Endothelial cell of umbilical vein (primary cell): ENCODE measurements around the gene ETV6. TPM values are rescaled to one million over a fixed set of nuclear protein-coding genes. Genes with fewer than 3 reads are reported as not detected.

Experiments
- BruUV-seq: library from RNA; stranded (reverse); fragments of 400-500 nt; replicated peaks from 2 replicates; lab custom pipeline; 2021; lab: Mats Ljungman, UMichigan
- CTCF ChIA-PET: fragments of 300-600, 350-600 bp; sonication (Branson Sonifier 250); formaldehyde crosslinking; loops from one replicate; lab custom pipeline; 2021; ENCODE audit warnings: antibody characterized with exemption, inconsistent platforms; lab: Charles Lee
- POLR2A ChIA-PET: fragments of 300-600, 350-600 bp; sonication (Branson Sonifier 250); formaldehyde crosslinking; loops from one replicate; lab custom pipeline; 2021; ENCODE audit warnings: antibody characterized with exemption, inconsistent platforms; lab: Charles Lee
- DNase-seq: peaks from one replicate; pipeline ENCODE4 v3.0.0-alpha.2; 2011; ENCODE audit warnings: low read depth, low spot score
- FAIRE-seq: peaks from 2 replicates; lab custom pipeline; 2011; peaks lifted over from hg19 to GRCh38; lab: Jason Lieb, UNC
- H2AFZ ChIP-seq: 2 replicates; pipeline ENCODE4 v1.6.0; 2012; ENCODE audit warnings: low read depth, low read length, control low read depth, inconsistent platforms
- H3K27ac ChIP-seq: 2 replicates; pipeline ENCODE4 v1.5.1; 2011; ENCODE audit warnings: low read depth, mild to moderate bottlenecking, control low read depth, low read length, moderate library complexity; ENCODE audit not compliant: insufficient read depth
- H3K27me3 ChIP-seq, 2 experiments: 2 replicates each; pipeline versions ENCODE4 v1.6.0 to v1.6.1; 2011; ENCODE audit warnings: low read length in 2 of 2, mixed read lengths in 1 of 2; ENCODE audit not compliant: control insufficient read depth in 2 of 2, insufficient read depth in 2 of 2
- H3K36me3 ChIP-seq, 2 experiments: 2 replicates in 1 of 2; 3 replicates in 1 of 2; pipeline ENCODE4 v1.5.1; 2011; ENCODE audit warnings: low read length in 2 of 2, mild to moderate bottlenecking in 1 of 2, moderate library complexity in 1 of 2; ENCODE audit not compliant: control insufficient read depth in 2 of 2, insufficient read depth in 2 of 2; ENCODE audit errors: extremely low read depth in 1 of 2
- H3K4me1 ChIP-seq: 3 replicates; pipeline ENCODE4 v1.5.1; 2011; ENCODE audit warnings: mild to moderate bottlenecking, low read length; ENCODE audit not compliant: control insufficient read depth, insufficient read depth; ENCODE audit errors: extremely low read depth
- H3K4me2 ChIP-seq: 2 replicates; pipeline ENCODE4 v1.6.1; 2011; ENCODE audit warnings: low read length, control low read depth, mixed read lengths; ENCODE audit not compliant: insufficient read depth
- H3K4me3 ChIP-seq, 3 experiments: fragments of 200-600 bp in 1 of 3; sonication (generic), shearing (Covaris generic) in 1 of 3; replicated peaks in 1 of 3; 2 replicates each; pipeline ENCODE4 v1.5.1; 2011 to 2016; ENCODE audit warnings: control low read depth in 3 of 3, low read length in 3 of 3, mild to moderate bottlenecking in 2 of 3, inconsistent platforms in 1 of 3, low read depth in 1 of 3, moderate library complexity in 1 of 3; ENCODE audit not compliant: insufficient read depth in 1 of 3
- H3K79me2 ChIP-seq: 2 replicates; pipeline ENCODE4 v1.6.0; 2012; ENCODE audit warnings: low read length, inconsistent platforms; ENCODE audit not compliant: control insufficient read depth, insufficient read depth
- H3K9ac ChIP-seq: replicated peaks from 2 replicates; pipeline ENCODE3; 2011; ENCODE audit warnings: low read length, control low read depth; ENCODE audit not compliant: insufficient read depth; ENCODE audit errors: extremely low read depth
- H3K9me1 ChIP-seq: replicated peaks from 3 replicates; pipeline ENCODE4 v1.6.0; 2011; ENCODE audit warnings: mild to moderate bottlenecking, low read length; ENCODE audit not compliant: control insufficient read depth, insufficient read depth; ENCODE audit errors: extremely low read depth
- H3K9me3 ChIP-seq: replicated peaks from 2 replicates; pipeline ENCODE4 v1.5.1; 2012; ENCODE audit warnings: low read length, inconsistent platforms; ENCODE audit not compliant: control insufficient read depth, insufficient read depth
- H4K20me1 ChIP-seq: replicated peaks from 2 replicates; pipeline ENCODE3; 2011; ENCODE audit warnings: mild to moderate bottlenecking, low read length; ENCODE audit not compliant: control insufficient read depth, insufficient read depth; ENCODE audit errors: extremely low read depth
- CTCF ChIP-seq, 2 donors: IDR thresholded peaks; 1 replicate in 1 of 2; 2 replicates in 1 of 2; pipeline ENCODE4 v1.5.1; 2011; ENCODE audit warnings: low read length in 2 of 2, mild to moderate bottlenecking in 2 of 2, moderate library complexity in 2 of 2, control low read depth in 1 of 2, inconsistent platforms in 1 of 2, low read depth in 1 of 2; ENCODE audit not compliant: insufficient read depth in 1 of 2; ENCODE audit errors: extremely low read depth in 1 of 2
- EZH2 ChIP-seq: IDR thresholded peaks from 2 replicates; pipeline ENCODE4 v1.6.1; 2012; ENCODE audit warnings: borderline replicate concordance, low read depth, mild to moderate bottlenecking, moderate library complexity, low read length, inconsistent platforms; ENCODE audit not compliant: severe bottlenecking
- FOS ChIP-seq: IDR thresholded peaks from 2 replicates; pipeline ENCODE4 v1.6.1; 2011; ENCODE audit warnings: mild to moderate bottlenecking, low read length, moderate library complexity, borderline replicate concordance; ENCODE audit not compliant: insufficient read depth
- GATA2 ChIP-seq: IDR thresholded peaks from 2 replicates; pipeline ENCODE4 v1.7.0; 2011; ENCODE audit warnings: low read depth, mild to moderate bottlenecking, moderate library complexity, mixed read lengths, low read length; ENCODE audit not compliant: insufficient read length, insufficient read depth
- JUN ChIP-seq: IDR thresholded peaks from 2 replicates; pipeline ENCODE4 v1.6.1; 2011; ENCODE audit warnings: borderline replicate concordance, low read depth; ENCODE audit not compliant: insufficient read length, insufficient read depth
- MAX ChIP-seq: IDR thresholded peaks from 2 replicates; pipeline ENCODE4 v1.6.1; 2011; ENCODE audit not compliant: insufficient read depth, insufficient read length
- MYC ChIP-seq: IDR thresholded peaks from one replicate; pipeline ENCODE4 v1.6.1; 2011; ENCODE audit warnings: mild to moderate bottlenecking, low read depth, low read length
- POLR2A ChIP-seq: IDR thresholded peaks from 2 replicates; pipeline ENCODE4 v1.6.1; 2012; ENCODE audit warnings: low read depth, mild to moderate bottlenecking, control low read depth, low read length
- POLR2AphosphoS5 ChIP-seq: IDR thresholded peaks from 2 replicates; pipeline ENCODE4 v1.6.1; 2012; ENCODE audit warnings: low read depth, mild to moderate bottlenecking, control low read depth, low read length, moderate library complexity; ENCODE audit not compliant: insufficient read depth
- dilution Hi-C: fragments of 300-500 bp; cut with MboI; formaldehyde crosslinking; loops from one replicate; pipeline ENCODE4 v1.15.0; 2019; ENCODE audit warnings: low sequenced_read_pairs; ENCODE audit not compliant: extremely low pct_ligation_motif_present
- intact Hi-C: fragments of 100-400 bp; cut with micrococcal nuclease; formaldehyde crosslinking; loops from one replicate; pipeline ENCODE4 v1.10.0; 2022
- polyA plus RNA-seq, 4 experiments: library from polyadenylated mRNA; depleted of rRNA in 3 of 4; stranded (reverse) in 3 of 4; unstranded in 1 of 4; fragments of >200 nt; gene quantifications; 2 replicates each; pipeline versions ENCODE4 v1.2.1 to v1.2.3, GENCODE V29; 2011 to 2012; ENCODE audit warnings: missing spikeins in 1 of 4
- total RNA-seq: library from RNA; stranded (reverse); gene quantifications from 2 replicates; pipeline ENCODE4 v1.2.3, GENCODE V29; 2021

ETV6 gene
- total and polyA plus RNA-seq, 2 donors (not counting 3 experiments of a cell fraction or from before 2014, with no cell fraction given) = 15.9 to 57.1 TPM

- no peaks in the 10 kb centered on the region for H3K36me3 ChIP-seq
- TF ChIP-seq POLR2A = no peak
- TF ChIP-seq POLR2AphosphoS5 = no peak
- TF ChIP-seq MAX = no peak
- no peak for TF ChIP-seq JUN
- TF ChIP-seq MYC = no peak
- no peak for TF ChIP-seq GATA2
- no peak for TF ChIP-seq FOS
- TF ChIP-seq CTCF (IDR thresholded peaks at IDR 0.05; ENCODE audit: extremely low read depth in 1 of 2, insufficient read depth in 1 of 2, low read depth in 1 of 2, low read length in 2 of 2) = no peak
- TF ChIP-seq EZH2 = no peak
- no peaks in the 10 kb centered on the region for H3K9me1 ChIP-seq
- H3K4me2 ChIP-seq = no peak overlapping the region
- intact Hi-C loops (no loop called here), dilution Hi-C loops (no loop called here)
- no peak overlapping the region for H3K4me3 ChIP-seq
- BruUV-seq = no TSS peak
- peaks cover 3% of the 10 kb centered on the region for H3K79me2 ChIP-seq
- no peaks in the 10 kb centered on the region for H4K20me1 ChIP-seq
- H3K27me3 ChIP-seq = no peaks in the 10 kb centered on the region
- FAIRE-seq (no peak), DNase-seq (no peak)
- H3K9ac ChIP-seq = no peak overlapping the region
- H3K27ac ChIP-seq = no peak overlapping the region
- H2AFZ ChIP-seq = no peak overlapping the region
- POLR2A ChIA-PET = no interaction called here
- CTCF ChIA-PET = interaction anchor here (1.0 to 1.6 kb wide), 2 partner anchors 22 to 213 kb away, joined by 4 read pairs; no protein-coding TSS in a partner anchor
- peaks cover 16% of the 10 kb centered on the region for H3K4me1 ChIP-seq
- H3K9me3 ChIP-seq = no peaks in the 10 kb centered on the region
Observed at GRCh38 chr12:11820476-11820875, 171.0 kb downstream of the ETV6 start.
